ENCODE results near the gene TBC1D17. TPM values are rescaled to one million over a fixed set of nuclear protein-coding genes. Genes with fewer than 3 reads are reported as not detected.

Gene TBC1D17
- total and polyA plus RNA-seq, 2 of the 13 experiments (the other 11 are each of a cell fraction or from before 2014, with no cell fraction given), result 9.7 to 16.9 TPM

DNA sequence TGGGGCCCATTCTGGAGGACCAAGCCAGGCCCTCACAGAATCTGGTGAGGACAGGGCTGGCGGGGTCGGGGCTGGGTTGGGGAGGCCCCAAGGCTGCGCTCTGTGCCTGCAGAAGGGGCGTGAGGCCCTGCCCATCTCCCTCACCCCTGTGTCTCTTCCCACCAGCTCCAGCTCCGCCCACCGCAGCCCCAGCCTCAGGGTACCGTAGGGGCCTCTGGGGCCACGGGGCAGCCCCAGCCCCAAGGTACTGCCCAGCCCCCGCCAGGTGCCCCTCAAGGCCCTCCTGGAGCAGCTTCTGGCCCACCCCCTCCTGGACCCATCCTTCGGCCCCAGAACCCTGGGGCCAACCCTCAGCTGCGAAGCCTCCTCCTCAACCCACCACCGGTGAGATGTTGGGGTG, 41.9 kb upstream of the TBC1D17 start:
- no peak for TF ChIP-seq FOXP1 (IDR thresholded peaks at IDR 0.05)
- TF ChIP-seq FOXP1 (CRISPR knock-in tag; IDR thresholded peaks at IDR 0.05), result no peak
- no peak for TF ChIP-seq ZNF34 (CRISPR knock-in tag; IDR thresholded peaks at IDR 0.05; ENCODE audit: borderline replicate concordance)
- TF ChIP-seq ZNF7 (CRISPR knock-in tag; IDR thresholded peaks at IDR 0.05), result no peak
- TF ChIP-seq, protein P1, sequence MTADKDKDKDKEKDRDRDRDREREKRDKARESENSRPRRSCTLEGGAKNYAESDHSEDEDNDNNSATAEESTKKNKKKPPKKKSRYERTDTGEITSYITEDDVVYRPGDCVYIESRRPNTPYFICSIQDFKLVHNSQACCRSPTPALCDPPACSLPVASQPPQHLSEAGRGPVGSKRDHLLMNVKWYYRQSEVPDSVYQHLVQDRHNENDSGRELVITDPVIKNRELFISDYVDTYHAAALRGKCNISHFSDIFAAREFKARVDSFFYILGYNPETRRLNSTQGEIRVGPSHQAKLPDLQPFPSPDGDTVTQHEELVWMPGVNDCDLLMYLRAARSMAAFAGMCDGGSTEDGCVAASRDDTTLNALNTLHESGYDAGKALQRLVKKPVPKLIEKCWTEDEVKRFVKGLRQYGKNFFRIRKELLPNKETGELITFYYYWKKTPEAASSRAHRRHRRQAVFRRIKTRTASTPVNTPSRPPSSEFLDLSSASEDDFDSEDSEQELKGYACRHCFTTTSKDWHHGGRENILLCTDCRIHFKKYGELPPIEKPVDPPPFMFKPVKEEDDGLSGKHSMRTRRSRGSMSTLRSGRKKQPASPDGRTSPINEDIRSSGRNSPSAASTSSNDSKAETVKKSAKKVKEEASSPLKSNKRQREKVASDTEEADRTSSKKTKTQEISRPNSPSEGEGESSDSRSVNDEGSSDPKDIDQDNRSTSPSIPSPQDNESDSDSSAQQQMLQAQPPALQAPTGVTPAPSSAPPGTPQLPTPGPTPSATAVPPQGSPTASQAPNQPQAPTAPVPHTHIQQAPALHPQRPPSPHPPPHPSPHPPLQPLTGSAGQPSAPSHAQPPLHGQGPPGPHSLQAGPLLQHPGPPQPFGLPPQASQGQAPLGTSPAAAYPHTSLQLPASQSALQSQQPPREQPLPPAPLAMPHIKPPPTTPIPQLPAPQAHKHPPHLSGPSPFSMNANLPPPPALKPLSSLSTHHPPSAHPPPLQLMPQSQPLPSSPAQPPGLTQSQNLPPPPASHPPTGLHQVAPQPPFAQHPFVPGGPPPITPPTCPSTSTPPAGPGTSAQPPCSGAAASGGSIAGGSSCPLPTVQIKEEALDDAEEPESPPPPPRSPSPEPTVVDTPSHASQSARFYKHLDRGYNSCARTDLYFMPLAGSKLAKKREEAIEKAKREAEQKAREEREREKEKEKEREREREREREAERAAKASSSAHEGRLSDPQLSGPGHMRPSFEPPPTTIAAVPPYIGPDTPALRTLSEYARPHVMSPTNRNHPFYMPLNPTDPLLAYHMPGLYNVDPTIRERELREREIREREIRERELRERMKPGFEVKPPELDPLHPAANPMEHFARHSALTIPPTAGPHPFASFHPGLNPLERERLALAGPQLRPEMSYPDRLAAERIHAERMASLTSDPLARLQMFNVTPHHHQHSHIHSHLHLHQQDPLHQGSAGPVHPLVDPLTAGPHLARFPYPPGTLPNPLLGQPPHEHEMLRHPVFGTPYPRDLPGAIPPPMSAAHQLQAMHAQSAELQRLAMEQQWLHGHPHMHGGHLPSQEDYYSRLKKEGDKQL (CRISPR knock-in tag; IDR thresholded peaks at IDR 0.05; ENCODE audit: low read depth), result no peak
- no peak for TF ChIP-seq KLF12 (CRISPR knock-in tag; IDR thresholded peaks at IDR 0.05; ENCODE audit: borderline replicate concordance)
- TF ChIP-seq ATAD3A (CRISPR knock-in tag; IDR thresholded peaks at IDR 0.05), result no peak
- no peak for TF ChIP-seq ASH2L (IDR thresholded peaks at IDR 0.05; ENCODE audit: insufficient read length, low read depth, low read length)
- no peak for TF ChIP-seq KLF16 (CRISPR knock-in tag; IDR thresholded peaks at IDR 0.05)
- no peak for TF ChIP-seq ZNF713 (CRISPR knock-in tag; IDR thresholded peaks at IDR 0.05)
- no peak for TF ChIP-seq ZNF432 (CRISPR knock-in tag; IDR thresholded peaks at IDR 0.05; ENCODE audit: borderline replicate concordance)
- no peak for TF ChIP-seq MTA3 (CRISPR knock-in tag; IDR thresholded peaks at IDR 0.05)
- 96% methylated on average over 12 of the region's 12 CpGs for WGBS (ENCODE audit: low lambda C conversion rate)
- FAIRE-seq (no peak), DNase-seq (ENCODE audit: low spot score) (no peak), ATAC-seq (no peak; the same call in 2 of the 3 replicates)
- POLR2A ChIA-PET, result no interaction called here
- Histone ChIP-seq H3K27me3 (ENCODE audit: control insufficient read depth in 1 of 2, insufficient read depth in 2 of 2, low read length in 2 of 2) (no peaks in the 10 kb centered on the region), H2AFZ (ENCODE audit: low read length) (no peak overlapping the region), H3K79me2 (ENCODE audit: insufficient read depth, low read length) (no peaks in the 10 kb centered on the region), H3K9me3 (ENCODE audit: low read length) (no peaks in the 10 kb centered on the region), H3K4me1 (ENCODE audit: insufficient read depth, low read length) (no peaks in the 10 kb centered on the region), H4K20me1 (ENCODE audit: insufficient read depth, low read length) (no peaks in the 10 kb centered on the region), H3K4me3 (replicated peaks in 1 of 3; ENCODE audit: insufficient read depth in 1 of 3, low read depth in 2 of 3, low read length in 3 of 3) (no peak overlapping the region), H3K4me2 (ENCODE audit: low read depth, low read length) (no peak overlapping the region), H3K9ac (ENCODE audit: insufficient read depth, low read depth, low read length) (no peak overlapping the region), H3K27ac (ENCODE audit: extremely low read length, insufficient read depth, low read length) (no peak overlapping the region), H3K36me3 (replicated peaks in 1 of 2; ENCODE audit: control insufficient read depth in 1 of 2, insufficient read depth in 2 of 2, low read length in 2 of 2) (peaks cover 28 to 72% of the 10 kb centered on the region in 2 experiments)
- CTCF ChIA-PET (ENCODE audit: low intra/inter-chr PET ratio, low total read pairs), result no interaction called here
- intact Hi-C loops (cut with micrococcal nuclease; ENCODE audit: unreplicated experiment) (no loop called here), in situ Hi-C loops (cut with HindIII; ENCODE audit: extremely low pct_ligation_motif_present, low pct_unique_long_range_greater_than_20kb) (no loop called here)
- BruUV-seq (replicated peaks), result no TSS peak
